ENCODE results near the gene FICD.

The FICD gene

GRCh38 chr12:108505129-108505528 is 9.9 kb upstream of the FICD start:
- Histone ChIP-seq H3K9me2 (ENCODE audit: low read depth, low read length) (no peaks in the 10 kb centered on the region), H3K36me3 (ENCODE audit: insufficient read depth, low read length) (no peaks in the 10 kb centered on the region), H3K9me3 (ENCODE audit: low read length) (no peaks in the 10 kb centered on the region), H3K4me2 (ENCODE audit: low read length) (no peak overlapping the region), H2AFZ (ENCODE audit: low read length) (no peak overlapping the region), H3K27ac (ENCODE audit: low read depth, low read length, poor library complexity, severe bottlenecking) (no peak overlapping the region), H3K79me2 (ENCODE audit: insufficient read depth, low read length) (no peaks in the 10 kb centered on the region), H3K27me3 (ENCODE audit: insufficient read depth, low read length) (no peaks in the 10 kb centered on the region), H3K4me3 (ENCODE audit: low read depth, low read length, poor library complexity, severe bottlenecking) (no peak overlapping the region), H4K20me1 (ENCODE audit: insufficient read depth, low read length) (no peaks in the 10 kb centered on the region), H3K4me1 (ENCODE audit: insufficient read depth, low read length, severe bottlenecking) (no peaks in the 10 kb centered on the region), H3K9ac (ENCODE audit: low read length) (no peak overlapping the region), H3F3A (ENCODE audit: insufficient read depth, low read length) (no peaks in the 10 kb centered on the region)
- TF ChIP-seq EZH2 (IDR thresholded peaks at IDR 0.05; ENCODE audit: borderline replicate concordance, low read length) (no peak), CTCF (IDR thresholded peaks at IDR 0.05; ENCODE audit: low read length) (no peak)

GRCh38 chr12:108507971-108508642 is 7.0 kb upstream of the FICD start:
- H3K9me3 ChIP-seq (ENCODE audit: low read length) = no peaks in the 10 kb centered on the region
- H3K4me1 ChIP-seq (ENCODE audit: insufficient read depth, low read length, severe bottlenecking) = peaks cover 6% of the 10 kb centered on the region
- no peaks in the 10 kb centered on the region for H3K79me2 ChIP-seq (ENCODE audit: insufficient read depth, low read length)
- no peak for TF ChIP-seq CTCF (IDR thresholded peaks at IDR 0.05; ENCODE audit: low read length)
- TF ChIP-seq EZH2 (IDR thresholded peaks at IDR 0.05; ENCODE audit: borderline replicate concordance, low read length) = no peak
- H3K27ac ChIP-seq (ENCODE audit: low read depth, low read length, poor library complexity, severe bottlenecking) = no peak overlapping the region
- no peaks in the 10 kb centered on the region for H4K20me1 ChIP-seq (ENCODE audit: insufficient read depth, low read length)
- no peak overlapping the region for H3K4me3 ChIP-seq (ENCODE audit: low read depth, low read length, poor library complexity, severe bottlenecking)
- no peak overlapping the region for H3K9ac ChIP-seq (ENCODE audit: low read length)
- H2AFZ ChIP-seq (ENCODE audit: low read length) = no peak overlapping the region
- H3K4me2 ChIP-seq (ENCODE audit: low read length) = no peak overlapping the region
- H3K9me2 ChIP-seq (ENCODE audit: low read depth, low read length) = no peaks in the 10 kb centered on the region
- H3F3A ChIP-seq (ENCODE audit: insufficient read depth, low read length) = no peaks in the 10 kb centered on the region
- no peaks in the 10 kb centered on the region for H3K36me3 ChIP-seq (ENCODE audit: insufficient read depth, low read length)
- H3K27me3 ChIP-seq (ENCODE audit: insufficient read depth, low read length) = no peaks in the 10 kb centered on the region

- no peak for TF ChIP-seq CTCF (IDR thresholded peaks at IDR 0.05; ENCODE audit: low read length)
- TF ChIP-seq EZH2 (IDR thresholded peaks at IDR 0.05; ENCODE audit: borderline replicate concordance, low read length) = no peak
- Histone ChIP-seq H3K27me3 (ENCODE audit: insufficient read depth, low read length) (no peaks in the 10 kb centered on the region), H3K9me3 (ENCODE audit: low read length) (no peaks in the 10 kb centered on the region)
These were observed 5.3 kb upstream of the FICD start for GRCh38 chr12:108509806-108510205.

More at GRCh38 chr12:108509806-108510205, 5.3 kb upstream of the FICD start:
- Histone ChIP-seq H2AFZ (ENCODE audit: low read length) (no peak overlapping the region), H3K4me1 (ENCODE audit: insufficient read depth, low read length, severe bottlenecking) (peaks cover 6% of the 10 kb centered on the region), H4K20me1 (ENCODE audit: insufficient read depth, low read length) (no peaks in the 10 kb centered on the region), H3K79me2 (ENCODE audit: insufficient read depth, low read length) (no peaks in the 10 kb centered on the region), H3K4me3 (ENCODE audit: low read depth, low read length, poor library complexity, severe bottlenecking) (no peak overlapping the region), H3K9ac (ENCODE audit: low read length) (no peak overlapping the region), H3K9me2 (ENCODE audit: low read depth, low read length) (no peaks in the 10 kb centered on the region), H3K27ac (ENCODE audit: low read depth, low read length, poor library complexity, severe bottlenecking) (no peak overlapping the region), H3F3A (ENCODE audit: insufficient read depth, low read length) (no peaks in the 10 kb centered on the region), H3K4me2 (ENCODE audit: low read length) (no peak overlapping the region), H3K36me3 (ENCODE audit: insufficient read depth, low read length) (no peaks in the 10 kb centered on the region)
